HCT116 (cell line): Measurements from ENCODE around the gene ECI2. TPM values are rescaled to one million over a fixed set of nuclear protein-coding genes. Genes with fewer than 3 reads are reported as not detected.

Source experiments
- ATAC-seq: fragments of 200-7000 bp; cut with Tn5 transposase; 2 replicates; pipeline ENCODE4 v1.9.1; 2020; ENCODE audit warnings: mild to moderate bottlenecking, moderate library complexity
- BruUV-seq: library from RNA; stranded (reverse); fragments of 400-500 nt; replicated peaks from 2 replicates; lab custom pipeline; 2021; lab: Mats Ljungman, UMichigan
- CTCF ChIA-PET: fragments of 300-600 bp; sonication (Branson Sonifier 250); formaldehyde crosslinking; loops from one replicate; lab custom pipeline; 2021; ENCODE audit warnings: antibody characterized with exemption; lab: Charles Lee
- POLR2A ChIA-PET: fragments of 300-600, 350-600 bp; sonication (Branson Sonifier 250); formaldehyde crosslinking; loops from one replicate; lab custom pipeline; 2021; ENCODE audit warnings: antibody characterized with exemption; lab: Charles Lee
- RAD21 ChIA-PET, 2 experiments: fragments of 300-600 bp; sonication (Branson Sonifier 250); formaldehyde crosslinking; loops; one replicate each; lab custom pipeline; 2023; ENCODE audit warnings: low total read pairs in 2 of 2; ENCODE audit not compliant: uncharacterized antibody in 2 of 2, unreplicated experiment in 2 of 2, low non-redundant PET in 1 of 2; lab: Charles Lee
- DNase-seq: peaks from one replicate; pipeline ENCODE4 v3.0.0-alpha.2; 2010; ENCODE audit warnings: low read depth, low spot score
- H2AFZ ChIP-seq: fragments of 200-600 bp; shearing (Covaris generic), sonication (generic); 2 replicates; pipeline ENCODE4 v1.6.1; 2017; ENCODE audit warnings: low read depth, mixed run types, mixed read lengths, antibody characterized with exemption, low read length; ENCODE audit not compliant: poor library complexity, severe bottlenecking
- H3K27ac ChIP-seq: 2 replicates; pipeline ENCODE4 v1.5.1; 2012; ENCODE audit warnings: low read depth, low read length
- H3K27me3 ChIP-seq: fragments of 200-600 bp; sonication (generic); 2 replicates; pipeline ENCODE4 v1.6.1; 2016; ENCODE audit warnings: mixed run types, low read length, mixed read lengths; ENCODE audit not compliant: insufficient read depth
- H3K36me3 ChIP-seq, 2 experiments: fragments of 200-500 bp in 1 of 2; fragments of 200-600 bp in 1 of 2; sonication (Bioruptor generic) in 1 of 2; sonication (generic) in 1 of 2; 2 replicates each; pipeline versions ENCODE4 v1.5.1 to v1.6.1; 2014 to 2016; ENCODE audit warnings: low read length in 2 of 2, inconsistent platforms in 1 of 2, mixed read lengths in 1 of 2, mixed run types in 1 of 2; ENCODE audit not compliant: insufficient read depth in 2 of 2, control insufficient read depth in 1 of 2
- H3K4me1 ChIP-seq, 2 experiments: fragments of 200-600 bp in 1 of 2; sonication (generic) in 1 of 2; 2 replicates each; pipeline versions ENCODE4 v1.5.1 to v1.6.1; 2012 to 2017; ENCODE audit warnings: low read length in 2 of 2, inconsistent platforms in 1 of 2, mild to moderate bottlenecking in 1 of 2, mixed read lengths in 1 of 2, mixed run types in 1 of 2, moderate library complexity in 1 of 2; ENCODE audit not compliant: insufficient read depth in 2 of 2, control insufficient read depth in 1 of 2
- H3K4me2 ChIP-seq: fragments of 200-600 bp; sonication (generic); 2 replicates; pipeline ENCODE4 v1.6.1; 2017; ENCODE audit warnings: mixed run types, low read length, mixed read lengths
- H3K4me3 ChIP-seq, 2 experiments: fragments of 200-600 bp in 1 of 2; sonication (generic) in 1 of 2; replicated peaks in 1 of 2; 2 replicates each; pipeline ENCODE4 v1.5.1; 2011 to 2016; ENCODE audit warnings: low read length in 2 of 2, control low read depth in 1 of 2, low read depth in 1 of 2, mild to moderate bottlenecking in 1 of 2, mixed read lengths in 1 of 2, mixed run types in 1 of 2
- H3K79me2 ChIP-seq: fragments of 200-600 bp; sonication (generic); 2 replicates; pipeline ENCODE4 v1.6.1; 2017; ENCODE audit warnings: mild to moderate bottlenecking, mixed run types, low read length, moderate library complexity, mixed read lengths; ENCODE audit not compliant: insufficient read depth
- H3K9ac ChIP-seq: fragments of 200-600 bp; sonication (generic); 2 replicates; pipeline ENCODE4 v1.6.1; 2016; ENCODE audit warnings: low read length, mixed read lengths
- H3K9me2 ChIP-seq: fragments of 200-600 bp; sonication (generic), shearing (Covaris generic); 2 replicates; pipeline ENCODE4 v1.6.1; 2017; ENCODE audit warnings: mixed run types, mild to moderate bottlenecking, moderate library complexity; ENCODE audit not compliant: insufficient read depth
- H3K9me3 ChIP-seq, 2 experiments: fragments of 200-500 bp in 1 of 2; fragments of 200-600 bp in 1 of 2; sonication (Bioruptor generic) in 1 of 2; sonication (generic) in 1 of 2; 2 replicates each; pipeline ENCODE4 v1.6.1; 2014 to 2017; ENCODE audit warnings: low read length in 2 of 2, mixed read lengths in 2 of 2, inconsistent platforms in 1 of 2, low read depth in 1 of 2, mild to moderate bottlenecking in 1 of 2, mixed run types in 1 of 2, moderate library complexity in 1 of 2; ENCODE audit not compliant: control insufficient read depth in 1 of 2, insufficient read depth in 1 of 2
- H4K20me1 ChIP-seq: fragments of 200-600 bp; sonication (generic), shearing (Covaris generic); 2 replicates; pipeline ENCODE4 v1.6.1; 2017; ENCODE audit warnings: mixed run types, mild to moderate bottlenecking, moderate library complexity; ENCODE audit not compliant: insufficient read depth
- CEBPB ChIP-seq: IDR thresholded peaks from 2 replicates; pipeline ENCODE4 v1.6.1; 2012; ENCODE audit warnings: low read depth
- CTCF ChIP-seq, 3 experiments: fragments of 200-600 bp in 1 of 3; sonication (generic) in 1 of 3; IDR thresholded peaks in 2 of 3; conservative IDR thresholded peaks in 1 of 3; 2 replicates each; pipeline ENCODE4 v1.5.1; 2012 to 2017; ENCODE audit warnings: low read depth in 2 of 3, low read length in 2 of 3, antibody characterized with exemption in 1 of 3, borderline replicate concordance in 1 of 3, control low read depth in 1 of 3, mild to moderate bottlenecking in 1 of 3, mixed read lengths in 1 of 3, mixed run types in 1 of 3, moderate library complexity in 1 of 3; ENCODE audit not compliant: insufficient read depth in 1 of 3
- ELF1 ChIP-seq: IDR thresholded peaks from 2 replicates; pipeline ENCODE4 v1.6.1; 2012; ENCODE audit warnings: low read depth, borderline replicate concordance
- EZH2phosphoT487 ChIP-seq: fragments of 200-600 bp; IDR thresholded peaks from 2 replicates; pipeline ENCODE4 v1.6.1; 2018; ENCODE audit warnings: antibody characterized with exemption, borderline replicate concordance
- FOSL1 ChIP-seq: IDR thresholded peaks from 2 replicates; pipeline ENCODE4 v1.6.1; 2012; ENCODE audit warnings: low read depth
- POLR2A ChIP-seq: IDR thresholded peaks from 2 replicates; pipeline ENCODE4 v1.7.0; 2011; ENCODE audit warnings: borderline replicate concordance; ENCODE audit not compliant: insufficient read depth, insufficient read length; ENCODE audit errors: extremely low read depth
- POLR2AphosphoS5 ChIP-seq: IDR thresholded peaks from 2 replicates; pipeline ENCODE4 v1.6.1; 2011; ENCODE audit warnings: mild to moderate bottlenecking, low read depth, low read length, moderate library complexity
- SRF ChIP-seq: IDR thresholded peaks from 2 replicates; pipeline ENCODE4 v1.6.1; 2012; ENCODE audit warnings: low read depth
- ZNF274 ChIP-seq: fragments of 200-500 bp; sonication (Bioruptor generic); IDR thresholded peaks from 2 replicates; pipeline ENCODE4 v1.6.1; 2014; ENCODE audit warnings: mild to moderate bottlenecking, low read depth, low read length, inconsistent platforms
- intact Hi-C: fragments of 100-400 bp; cut with micrococcal nuclease; formaldehyde crosslinking; loops from 2 replicates; pipeline ENCODE4 v1.10.0; 2022
- total RNA-seq: library from RNA; stranded (reverse); gene quantifications from one replicate; pipeline ENCODE4 v1.2.1, GENCODE V29; 2021; ENCODE audit not compliant: unreplicated experiment
- TF ChIP-seq, protein P1 (sequence below): IDR thresholded peaks from 2 replicates; pipeline ENCODE4 v1.6.1; 2012

The ECI2 gene
- total RNA-seq, 1 experiment from 2014 or later = 56.8 TPM

GRCh38 chr6:4136354-4136831 is 1.0 kb upstream of the ECI2 start:
- peaks cover 0 to 7% of the 10 kb centered on the region in 2 experiments; a peak in 1 of 4 replicates for H3K36me3 ChIP-seq
- peak overlapping the region; percentile 64 for H3K9ac ChIP-seq
- no peak for ATAC-seq
- peaks cover 10 to 16% of the 10 kb centered on the region in 2 experiments; a peak in 3 of 4 replicates for H3K4me1 ChIP-seq
- H2AFZ ChIP-seq = no peak overlapping the region
- H3K79me2 ChIP-seq = peaks cover 17% of the 10 kb centered on the region
- H3K9me3 ChIP-seq = peaks cover 0 to 4% of the 10 kb centered on the region in 2 experiments; a peak in 1 of 4 replicates
- H3K4me2 ChIP-seq = peak overlapping the region; percentile 92
- H3K27ac ChIP-seq = peak overlapping the region; percentile 64
- peak overlapping the region; percentile 62 to 66 for H3K4me3 ChIP-seq
- TF ChIP-seq ELF1 (no peak), ZNF274 (no peak), CEBPB (no peak), POLR2A (no peak), FOSL1 (no peak), CTCF (IDR thresholded peaks at IDR 0.05 in 2 of 3, conservative IDR thresholded peaks at IDR 0.05 in 1 of 3; ENCODE audit: borderline replicate concordance in 1 of 3, insufficient read depth in 1 of 3, low read depth in 2 of 3, low read length in 2 of 3) (no peak), SRF (no peak), EZH2phosphoT487 (no peak), POLR2AphosphoS5 (no peak)
- TF ChIP-seq, protein P1, sequence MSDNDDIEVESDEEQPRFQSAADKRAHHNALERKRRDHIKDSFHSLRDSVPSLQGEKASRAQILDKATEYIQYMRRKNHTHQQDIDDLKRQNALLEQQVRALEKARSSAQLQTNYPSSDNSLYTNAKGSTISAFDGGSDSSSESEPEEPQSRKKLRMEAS = no peak
- TF ChIP-seq, all 23 proteins: peak for 0
- DNase-seq = no peak
- Histone ChIP-seq H3K27me3 (no peaks in the 10 kb centered on the region), H3K9me2 (no peaks in the 10 kb centered on the region), H4K20me1 (no peaks in the 10 kb centered on the region)
- ChIA-PET CTCF (interaction anchor here (1.1 to 1.6 kb wide), 2 partner anchors 19 to 74 kb away, joined by 3 to 9 read pairs; no protein-coding TSS in a partner anchor), POLR2A (interaction anchor here (1.1 to 1.6 kb wide), 4 partner anchors 9 to 118 kb away, joined by 4 to 23 read pairs (median 6); a partner anchor contains a TSS), RAD21 (no interaction called here)
- TSS peak; percentile 90 for BruUV-seq
- intact Hi-C loops = no loop called here
